GM13977 (cell line): ENCODE results near the gene WDR45B.
"Not testable (repeated sequence)": the region's sequence is repeated elsewhere in the genome, so short reads cannot be mapped to it uniquely, and the experiment has no call there.

ENCODE experiments used
- DNase-seq: peaks from one replicate; pipeline ENCODE4 v3.0.0; 2012; ENCODE audit warnings: low spot score
- in situ Hi-C: fragments of 300-500 bp; cut with MboI; formaldehyde crosslinking; loops from one replicate; pipeline ENCODE4 v1.12.0; 2022; ENCODE audit warnings: low sequenced_read_pairs, low pct_unique_long_range_greater_than_20kb, mixed read lengths, inconsistent platforms; ENCODE audit not compliant: unreplicated experiment
- TF ChIP-seq, protein P1 (sequence below): IDR thresholded peaks from 2 replicates; pipeline ENCODE4 v1.5.1; 2012; ENCODE audit warnings: mild to moderate bottlenecking, control low read depth; ENCODE audit not compliant: insufficient read depth; ENCODE audit errors: extremely low read depth, missing control alignments

The WDR45B gene

DNA sequence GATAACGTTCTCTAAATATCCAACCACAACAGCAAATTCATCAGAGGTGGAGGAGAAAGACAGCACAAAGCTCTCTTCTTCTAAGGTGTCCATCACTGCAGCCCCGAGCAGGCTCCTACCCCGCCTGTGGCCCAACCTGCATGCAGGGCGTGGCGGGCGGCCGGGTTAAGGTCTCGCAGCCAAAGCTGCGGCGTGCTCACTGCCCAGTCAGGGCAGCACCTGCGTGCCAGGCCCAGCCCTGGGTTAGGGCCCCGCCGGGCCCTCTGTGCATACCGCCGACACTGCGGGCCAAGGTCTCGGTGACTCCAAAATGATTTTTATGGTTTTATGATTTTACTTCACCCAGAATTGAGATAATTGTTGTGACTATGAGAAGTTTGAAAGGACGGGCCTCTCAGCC lies 70.9 kb downstream of the WDR45B start:
- TF ChIP-seq, protein P1, sequence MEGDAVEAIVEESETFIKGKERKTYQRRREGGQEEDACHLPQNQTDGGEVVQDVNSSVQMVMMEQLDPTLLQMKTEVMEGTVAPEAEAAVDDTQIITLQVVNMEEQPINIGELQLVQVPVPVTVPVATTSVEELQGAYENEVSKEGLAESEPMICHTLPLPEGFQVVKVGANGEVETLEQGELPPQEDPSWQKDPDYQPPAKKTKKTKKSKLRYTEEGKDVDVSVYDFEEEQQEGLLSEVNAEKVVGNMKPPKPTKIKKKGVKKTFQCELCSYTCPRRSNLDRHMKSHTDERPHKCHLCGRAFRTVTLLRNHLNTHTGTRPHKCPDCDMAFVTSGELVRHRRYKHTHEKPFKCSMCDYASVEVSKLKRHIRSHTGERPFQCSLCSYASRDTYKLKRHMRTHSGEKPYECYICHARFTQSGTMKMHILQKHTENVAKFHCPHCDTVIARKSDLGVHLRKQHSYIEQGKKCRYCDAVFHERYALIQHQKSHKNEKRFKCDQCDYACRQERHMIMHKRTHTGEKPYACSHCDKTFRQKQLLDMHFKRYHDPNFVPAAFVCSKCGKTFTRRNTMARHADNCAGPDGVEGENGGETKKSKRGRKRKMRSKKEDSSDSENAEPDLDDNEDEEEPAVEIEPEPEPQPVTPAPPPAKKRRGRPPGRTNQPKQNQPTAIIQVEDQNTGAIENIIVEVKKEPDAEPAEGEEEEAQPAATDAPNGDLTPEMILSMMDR: no peak
- in situ Hi-C loops: no loop called here
- no peak for DNase-seq

DNA sequence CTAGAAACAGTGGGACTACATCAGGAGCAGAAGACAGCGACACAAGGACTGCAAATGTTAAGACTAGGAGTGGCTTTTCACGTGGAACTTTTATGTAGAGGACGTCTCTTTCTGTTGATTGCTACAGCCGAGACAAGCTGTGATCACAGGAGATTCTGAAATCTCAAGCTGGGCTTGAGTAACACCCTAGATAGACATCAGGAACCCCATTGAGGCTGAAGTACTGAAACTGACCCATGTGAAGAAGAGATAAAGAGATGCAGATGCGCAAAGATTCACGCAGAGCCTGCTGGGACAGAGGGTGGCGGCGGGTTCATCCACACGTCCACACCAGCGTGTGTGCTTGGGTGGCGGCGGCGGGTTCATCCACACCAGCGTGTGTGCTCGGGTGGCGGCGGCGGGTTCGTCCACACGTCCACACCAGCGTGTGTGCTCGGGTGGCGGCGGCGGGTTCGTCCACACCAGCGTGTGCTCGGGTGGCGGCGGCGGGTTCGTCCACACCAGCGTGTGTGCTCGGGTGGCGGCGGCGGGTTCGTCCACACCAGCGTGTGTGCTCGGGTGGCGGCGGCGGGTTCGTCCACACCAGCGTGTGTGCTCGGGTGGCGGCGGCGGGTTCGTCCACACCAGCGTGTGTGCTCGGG lies 72.5 kb downstream of the WDR45B start:
- in situ Hi-C loops, DNase-seq: not testable (repeated sequence)

DNA sequence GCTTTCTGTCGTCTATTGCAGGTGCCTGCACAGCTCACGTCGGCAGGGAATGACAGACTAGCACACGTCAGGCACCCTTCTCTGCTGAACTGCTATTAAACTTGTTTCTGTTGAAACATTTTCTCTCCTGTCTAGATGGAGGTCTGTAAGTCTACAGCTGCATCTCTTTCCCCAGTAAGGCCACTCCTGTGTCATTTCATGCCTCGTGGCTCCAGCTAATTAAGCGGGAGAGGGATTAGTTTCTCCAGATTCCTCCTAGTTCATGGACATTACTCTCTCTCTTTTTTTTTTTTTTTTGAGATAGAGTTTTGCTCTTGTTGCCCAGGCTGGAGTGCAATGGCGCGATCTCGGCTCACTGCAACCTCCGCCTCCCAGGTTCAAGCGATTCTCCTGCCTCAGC lies 74.2 kb downstream of the WDR45B start:
- in situ Hi-C loops: no loop called here
- TF ChIP-seq, protein P1: no peak
- DNase-seq: no peak

DNA sequence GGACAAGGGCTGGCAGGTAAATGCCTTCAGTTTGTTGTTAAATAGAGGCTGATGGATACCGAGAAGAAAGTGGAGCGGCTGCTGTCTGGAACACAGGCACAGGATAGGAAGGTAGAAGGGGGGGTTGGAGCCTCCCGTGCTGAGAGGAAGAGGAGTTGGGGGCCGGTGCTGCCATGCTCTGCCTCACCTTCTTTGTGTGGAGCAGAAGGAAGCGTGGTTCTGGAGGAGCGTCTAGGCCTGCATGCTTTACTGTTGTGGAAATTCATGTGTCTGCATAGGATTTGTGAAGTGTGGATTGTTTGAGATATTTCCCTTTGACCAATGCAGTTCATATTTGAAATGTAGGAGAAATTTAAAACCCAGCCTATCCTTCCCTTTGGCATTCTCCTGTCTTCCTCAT lies 76.4 kb downstream of the WDR45B start:
- in situ Hi-C loops: no loop called here
- TF ChIP-seq, protein P1: no peak
- no peak for DNase-seq

DNA sequence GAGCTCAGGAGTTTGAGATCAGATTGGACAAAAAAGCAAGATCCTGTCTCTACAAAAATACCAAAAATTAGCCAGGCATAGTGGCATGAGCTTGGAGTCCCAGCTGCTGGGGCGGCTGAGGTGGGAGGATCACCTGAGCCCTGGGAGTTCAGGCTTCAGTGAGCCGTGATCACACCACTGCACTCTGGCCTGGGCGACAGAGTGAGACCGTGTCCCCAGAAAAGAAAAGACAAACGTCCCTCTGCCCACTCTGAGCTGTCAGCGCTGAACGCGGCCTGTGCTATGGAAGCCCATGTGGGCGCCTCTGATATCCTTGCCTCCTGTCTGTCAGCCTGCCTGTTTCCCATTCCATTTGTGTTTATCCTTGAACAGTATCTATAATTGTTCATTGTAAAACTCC lies 78.0 kb downstream of the WDR45B start:
- in situ Hi-C loops: no loop called here

DNA sequence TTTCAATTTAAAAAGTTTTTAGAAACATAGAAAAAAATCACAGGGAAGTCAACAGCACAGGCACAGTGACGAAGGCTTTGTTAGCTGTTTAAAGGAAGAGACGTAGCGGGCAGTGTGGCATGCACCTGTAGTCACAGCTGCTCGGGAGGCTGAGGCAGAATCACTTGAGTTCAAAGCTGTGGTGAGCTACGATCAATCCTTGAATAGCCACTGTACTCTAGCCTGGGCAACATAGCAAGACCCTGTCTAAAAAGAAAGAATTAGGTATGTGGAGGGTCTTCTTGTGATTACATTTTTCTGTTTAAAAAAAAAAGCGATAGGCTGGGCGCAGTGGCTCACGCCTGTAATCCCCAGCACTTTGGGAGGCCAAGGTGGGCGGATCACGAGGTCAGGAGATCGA lies 78.6 kb downstream of the WDR45B start:
- TF ChIP-seq, protein P1: no peak
- in situ Hi-C loops: no loop called here
- no peak for DNase-seq

More for the DNA sequence above, 78.0 kb downstream of the WDR45B start:
- TF ChIP-seq, protein P1: no peak
- no peak for DNase-seq

DNA sequence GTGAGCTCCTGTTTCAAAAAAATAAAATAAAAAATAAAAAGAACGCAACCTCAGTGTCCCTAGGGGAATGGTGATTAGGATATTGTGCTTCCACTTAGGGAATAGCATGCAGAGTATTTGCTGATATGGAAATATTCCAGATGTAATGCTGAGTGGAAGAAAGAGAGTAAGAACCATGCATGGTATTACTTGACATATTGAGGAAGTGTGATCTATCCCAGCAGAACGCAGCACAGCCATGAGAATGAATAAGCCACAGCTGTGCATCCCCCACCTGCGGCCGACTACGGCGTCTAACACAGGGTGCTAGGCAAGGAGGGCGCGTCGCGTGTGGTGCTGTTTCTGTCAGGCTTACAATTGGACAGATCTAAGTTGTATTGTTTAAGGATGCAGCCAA lies 79.2 kb downstream of the WDR45B start:
- no peak for DNase-seq
- TF ChIP-seq, protein P1: no peak
- in situ Hi-C loops: no loop called here
